Esophagus muscularis mucosa (tissue), 4 donors: ENCODE measurements around the gene GUCA2B. TPM values are rescaled to one million over a fixed set of nuclear protein-coding genes. Genes with fewer than 3 reads are reported as not detected.

Source experiments
- DNase-seq: peaks from one replicate; pipeline ENCODE4 v3.0.0-alpha.2; 2017; ENCODE audit errors: extremely low spot score
- H3K27ac ChIP-seq, 4 donors: fragments of 200-600 bp; sonication (generic); replicated peaks in 1 of 4; 1 replicate in 3 of 4; 2 replicates in 1 of 4; pipeline ENCODE4 v1.5.1; 2016 to 2019; ENCODE audit warnings: mild to moderate bottlenecking in 1 of 4
- H3K27me3 ChIP-seq, 4 donors: fragments of 200-600 bp; sonication (generic); one replicate each; pipeline versions ENCODE4 v1.5.1 to v1.6.0; 2016 to 2019
- H3K36me3 ChIP-seq, 4 donors: fragments of 200-600 bp; sonication (generic); one replicate each; pipeline ENCODE4 v1.5.1; 2016 to 2019
- H3K4me1 ChIP-seq, 4 donors: fragments of 200-600 bp; sonication (generic); one replicate each; pipeline ENCODE4 v1.5.1; 2016 to 2019
- H3K4me3 ChIP-seq, 4 donors: fragments of 200-600 bp; sonication (generic); 1 replicate in 2 of 4; 2 replicates in 2 of 4; pipeline ENCODE4 v1.5.1; 2016 to 2019; ENCODE audit warnings: mild to moderate bottlenecking in 4 of 4, moderate library complexity in 1 of 4
- H3K9me3 ChIP-seq, 4 donors: fragments of 200-600 bp; sonication (generic); 1 replicate in 3 of 4; 2 replicates in 1 of 4; pipeline ENCODE4 v1.5.1; 2016 to 2019
- EP300 ChIP-seq: sonication (generic); formaldehyde crosslinking; IDR thresholded peaks from one replicate; pipeline ENCODE4 v1.6.1; 2017; ENCODE audit warnings: antibody characterized with exemption
- POLR2A ChIP-seq: fragments of 450-650 bp; IDR thresholded peaks from one replicate; pipeline ENCODE4 v1.6.1; 2017; ENCODE audit warnings: antibody characterized with exemption, moderate library complexity, mild to moderate bottlenecking, low read depth
- POLR2AphosphoS5 ChIP-seq, 2 donors: sonication (generic); formaldehyde crosslinking; IDR thresholded peaks; one replicate each; pipeline ENCODE4 v1.6.1; 2017; ENCODE audit warnings: antibody characterized with exemption in 2 of 2
- WGBS: methylation state at CpG from one replicate; pipeline ENCODE4 v1.1.5; 2018; 5-methylcytosine and 5-hydroxymethylcytosine counted together
- intact Hi-C: fragments of 100-400 bp; cut with DNase I; formaldehyde crosslinking; loops from one replicate; pipeline ENCODE4 v1.15.1; 2023
- total RNA-seq, 4 donors: library from RNA; depleted of rRNA; stranded (reverse); fragments of >200 nt; gene quantifications; one replicate each; pipeline versions ENCODE4 v1.1.0 to v1.2.1, GENCODE V29; 2016
- TF ChIP-seq, protein P1 (sequence below), 3 experiments: fragments of 200-600 bp in 2 of 3; fragments of 450-650 bp in 1 of 3; sonication (generic) in 2 of 3; IDR thresholded peaks; one replicate each; pipeline ENCODE4 v1.5.1; 2017 to 2019; ENCODE audit warnings: antibody characterized with exemption in 3 of 3, mild to moderate bottlenecking in 2 of 3, moderate library complexity in 1 of 3

Gene GUCA2B
- total RNA-seq, 4 donors from 2014 or later, result not detected

DNA sequence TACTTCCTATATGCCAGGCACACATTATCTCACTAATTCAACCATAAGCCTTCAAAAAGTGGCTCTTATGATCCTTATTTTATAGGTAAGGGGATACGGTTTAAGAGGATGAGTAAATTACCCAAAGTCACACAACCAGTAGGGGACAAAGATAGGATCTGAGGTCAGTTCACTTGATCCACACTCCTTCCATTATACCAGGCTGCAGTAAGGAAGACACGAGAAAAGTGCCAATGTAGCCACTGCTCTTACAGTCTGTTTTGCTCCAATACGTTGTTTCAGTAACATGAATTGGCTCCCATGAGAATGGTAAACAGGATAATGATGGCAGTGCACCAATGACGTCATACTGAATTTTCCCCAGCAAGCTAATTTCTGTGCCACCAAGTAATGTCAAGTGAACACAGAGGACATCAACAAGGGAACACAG lies 26.7 kb downstream of the GUCA2B start:
- 78% methylated on average over 4 of the region's 4 CpGs for WGBS
- DNase-seq, result no peak
- Histone ChIP-seq H3K4me3 (no peak overlapping the region), H3K27me3 (no peaks in the 10 kb centered on the region), H3K9me3 (no peaks in the 10 kb centered on the region), H3K27ac (peak overlapping the region in 1 of 4 donors; percentile 6), H3K4me1 (peaks cover 5 to 22% (median 15%) of the 10 kb centered on the region in 4 donors), H3K36me3 (peaks cover 0 to 41% (median 31%) of the 10 kb centered on the region in 4 donors)
- TF ChIP-seq, protein P1, sequence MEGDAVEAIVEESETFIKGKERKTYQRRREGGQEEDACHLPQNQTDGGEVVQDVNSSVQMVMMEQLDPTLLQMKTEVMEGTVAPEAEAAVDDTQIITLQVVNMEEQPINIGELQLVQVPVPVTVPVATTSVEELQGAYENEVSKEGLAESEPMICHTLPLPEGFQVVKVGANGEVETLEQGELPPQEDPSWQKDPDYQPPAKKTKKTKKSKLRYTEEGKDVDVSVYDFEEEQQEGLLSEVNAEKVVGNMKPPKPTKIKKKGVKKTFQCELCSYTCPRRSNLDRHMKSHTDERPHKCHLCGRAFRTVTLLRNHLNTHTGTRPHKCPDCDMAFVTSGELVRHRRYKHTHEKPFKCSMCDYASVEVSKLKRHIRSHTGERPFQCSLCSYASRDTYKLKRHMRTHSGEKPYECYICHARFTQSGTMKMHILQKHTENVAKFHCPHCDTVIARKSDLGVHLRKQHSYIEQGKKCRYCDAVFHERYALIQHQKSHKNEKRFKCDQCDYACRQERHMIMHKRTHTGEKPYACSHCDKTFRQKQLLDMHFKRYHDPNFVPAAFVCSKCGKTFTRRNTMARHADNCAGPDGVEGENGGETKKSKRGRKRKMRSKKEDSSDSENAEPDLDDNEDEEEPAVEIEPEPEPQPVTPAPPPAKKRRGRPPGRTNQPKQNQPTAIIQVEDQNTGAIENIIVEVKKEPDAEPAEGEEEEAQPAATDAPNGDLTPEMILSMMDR (IDR thresholded peaks at IDR 0.05), result no peak
- no peak for TF ChIP-seq EP300
- no peak for TF ChIP-seq POLR2A
- no peak for TF ChIP-seq POLR2AphosphoS5 (IDR thresholded peaks at IDR 0.05)
- intact Hi-C loops, result loop anchor here (5.0 to 10.0 kb wide), 2 partner anchors 157 to 275 kb away; partner anchors contain the start of genes FOXJ3, PPCS and ZMYND12

DNA sequence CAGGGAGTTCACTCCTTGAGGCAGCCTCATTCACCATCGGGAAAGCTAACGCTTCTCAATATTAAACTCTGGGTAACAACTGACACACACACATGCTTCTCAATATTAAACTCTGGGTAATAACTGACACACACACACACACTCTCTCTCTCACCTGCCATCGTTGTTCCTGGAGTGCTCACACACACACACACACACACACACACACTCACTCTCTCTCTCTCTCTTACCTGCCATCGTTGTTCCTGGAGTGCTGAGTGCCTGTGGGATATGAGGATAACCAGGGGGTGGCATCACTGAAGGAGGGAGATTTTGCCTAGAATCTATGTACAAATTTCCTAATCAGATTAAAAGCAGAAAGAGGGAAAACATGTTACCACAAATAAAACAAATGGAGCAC lies 28.5 kb downstream of the GUCA2B start:
- no peak overlapping the region for H3K27ac ChIP-seq
- intact Hi-C loops, result no loop called here
- TF ChIP-seq POLR2AphosphoS5 (IDR thresholded peaks at IDR 0.05) (no peak), POLR2A (no peak), EP300 (no peak)
- TF ChIP-seq, protein P1 (IDR thresholded peaks at IDR 0.05), result no peak
- 91% methylated on average over 4 of the region's 4 CpGs for WGBS
- H3K27me3 ChIP-seq, result no peaks in the 10 kb centered on the region
- H3K4me1 ChIP-seq, result peaks cover 5 to 32% (median 20%) of the 10 kb centered on the region in 4 donors
- no peaks in the 10 kb centered on the region for H3K9me3 ChIP-seq
- no peak for DNase-seq
- H3K36me3 ChIP-seq, result peaks cover 0 to 51% (median 35%) of the 10 kb centered on the region in 4 donors
- no peak overlapping the region for H3K4me3 ChIP-seq

DNA sequence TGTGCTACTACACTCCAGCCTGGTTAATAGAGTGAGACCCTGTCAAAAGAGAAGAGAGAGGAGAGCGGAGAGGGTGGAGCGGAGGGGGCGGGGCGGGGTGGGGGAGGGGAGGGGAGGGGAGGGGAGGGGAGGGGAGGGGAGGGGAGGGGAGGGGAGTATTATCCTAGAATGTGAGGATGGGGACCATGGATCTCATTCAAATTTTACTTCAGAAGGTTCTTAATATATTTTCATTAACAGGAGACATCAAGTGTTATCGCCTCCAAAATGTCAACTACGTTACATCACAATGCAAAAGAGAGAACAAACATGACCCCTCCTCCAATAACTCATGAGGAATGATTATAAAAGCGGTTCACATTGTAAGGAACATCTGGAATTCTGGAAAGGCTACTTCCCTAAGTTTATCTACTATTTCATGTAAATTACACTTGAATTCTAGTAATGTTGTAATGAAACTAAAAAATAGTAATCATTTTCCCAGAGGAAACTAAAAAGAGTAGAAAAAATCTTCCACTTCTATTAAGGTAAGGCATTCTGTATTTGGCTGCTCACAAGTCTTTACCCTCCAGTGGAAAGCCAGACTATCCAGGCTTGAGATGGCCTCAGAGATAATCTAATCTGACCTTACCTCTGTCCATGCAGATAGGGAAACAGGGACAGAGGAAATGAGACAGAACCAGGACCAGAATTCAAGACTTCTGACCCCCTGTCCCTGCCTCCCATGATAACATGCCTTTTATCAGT lies 30.2 kb downstream of the GUCA2B start:
- H3K36me3 ChIP-seq, result peaks cover under 1 to 66% (median 44%) of the 10 kb centered on the region in 4 donors
- DNase-seq, result no peak

DNA sequence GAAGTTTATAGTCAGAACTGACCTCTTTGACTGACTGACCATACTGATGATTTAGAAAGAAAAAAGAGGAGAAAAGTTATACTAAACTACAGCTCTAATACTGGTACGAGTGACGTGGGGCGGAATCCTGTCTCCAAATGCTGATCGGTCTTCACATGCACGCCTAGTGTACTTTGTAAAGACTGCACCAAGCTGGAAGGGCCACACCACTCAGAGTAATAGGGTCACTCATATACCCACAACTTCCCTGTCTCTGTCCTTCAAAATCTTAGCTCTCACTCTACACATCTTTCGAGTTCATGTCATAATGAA lies 30.7 kb downstream of the GUCA2B start:
- WGBS, result 91% methylated on average over 6 of the region's 6 CpGs
- peaks cover 5 to 72% (median 49%) of the 10 kb centered on the region in 4 donors for H3K36me3 ChIP-seq
- TF ChIP-seq POLR2A (no peak), EP300 (no peak), POLR2AphosphoS5 (IDR thresholded peaks at IDR 0.05) (no peak)
- TF ChIP-seq, protein P1 (IDR thresholded peaks at IDR 0.05), result no peak

More for the DNA sequence above, 30.2 kb downstream of the GUCA2B start:
- no peaks in the 10 kb centered on the region for H3K9me3 ChIP-seq
- peaks cover 5 to 28% (median 16%) of the 10 kb centered on the region in 4 donors for H3K4me1 ChIP-seq
- H3K27me3 ChIP-seq, result no peaks in the 10 kb centered on the region
- no peak overlapping the region for H3K27ac ChIP-seq
- H3K4me3 ChIP-seq, result no peak overlapping the region
- 93% methylated on average over 7 of the region's 7 CpGs for WGBS
- intact Hi-C loops, result no loop called here
- TF ChIP-seq EP300 (no peak), POLR2A (no peak), POLR2AphosphoS5 (IDR thresholded peaks at IDR 0.05) (no peak)
- TF ChIP-seq, protein P1 (IDR thresholded peaks at IDR 0.05), result no peak

More for the DNA sequence above, 30.7 kb downstream of the GUCA2B start:
- no peak for DNase-seq
- Histone ChIP-seq H3K27me3 (no peaks in the 10 kb centered on the region), H3K27ac (no peak overlapping the region), H3K4me3 (no peak overlapping the region), H3K4me1 (peaks cover 5 to 24% (median 16%) of the 10 kb centered on the region in 4 donors), H3K9me3 (no peaks in the 10 kb centered on the region)
- intact Hi-C loops, result no loop called here
